Limb (tissue), 2 donors: ENCODE data around the gene RFX4.

Source experiments
- DNase-seq, 2 donors: peaks; one replicate each; pipeline ENCODE4 v3.0.0-alpha.2; 2016; ENCODE audit errors: extremely low spot score in 2 of 2

Gene RFX4

GRCh38 chr12:106646472-106646871 lies 63.7 kb downstream of the RFX4 start:
- DNase-seq = no peak

DNA sequence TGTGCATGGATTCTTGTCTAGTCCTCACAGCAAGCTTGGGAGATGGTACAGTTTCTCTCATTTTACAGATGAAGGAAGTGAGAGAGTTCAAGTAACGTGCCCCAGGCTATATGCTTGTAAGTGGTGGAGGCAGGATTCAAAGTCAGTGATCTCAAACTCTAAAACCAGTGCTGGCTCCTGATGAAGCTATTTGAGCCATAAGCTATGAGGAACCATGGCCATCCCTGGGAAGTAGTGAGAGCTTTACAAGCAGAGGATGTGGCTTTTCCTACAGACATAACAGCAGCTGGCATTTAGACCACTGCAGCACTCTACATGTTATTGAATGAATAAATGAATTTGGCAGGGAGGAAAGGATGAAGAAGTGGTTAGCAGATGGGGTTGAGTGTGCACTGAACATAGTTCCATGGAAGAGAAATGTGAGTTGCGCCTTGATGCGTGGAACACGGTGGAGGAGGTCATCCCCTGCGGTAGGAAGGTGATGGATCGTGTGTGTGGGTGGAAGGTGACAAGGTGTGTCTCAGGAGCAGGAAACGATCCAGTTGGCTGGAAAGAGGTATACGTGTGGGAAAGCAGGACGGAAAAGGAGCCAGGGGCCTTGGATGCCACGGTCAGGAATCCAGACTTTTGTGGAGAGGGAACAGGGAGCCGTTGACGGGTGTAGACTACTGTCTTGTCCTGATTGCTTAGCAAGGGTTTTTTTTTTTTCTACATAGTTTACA lies 65.2 kb downstream of the RFX4 start:
- no peak for DNase-seq

DNA sequence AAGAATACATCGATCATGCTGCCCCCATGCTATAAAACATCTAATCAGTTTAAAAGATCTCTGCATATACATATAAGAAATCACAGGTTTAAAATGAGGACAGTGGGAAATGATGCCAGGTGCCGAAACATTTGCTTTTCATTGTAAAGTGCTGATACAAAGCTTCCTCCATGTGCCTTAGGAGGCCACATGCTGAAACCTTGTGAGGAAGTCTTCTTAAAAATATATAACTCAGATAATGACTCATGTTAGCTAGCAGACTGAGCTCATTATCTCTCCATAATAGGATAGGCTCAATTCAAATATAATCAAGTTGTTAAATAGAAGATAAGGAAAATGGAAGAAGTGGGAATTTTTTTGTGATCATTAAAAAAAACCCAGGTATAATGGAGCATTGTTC lies 65.9 kb downstream of the RFX4 start:
- no peak for DNase-seq

GRCh38 chr12:106651552-106651951 lies 68.7 kb downstream of the RFX4 start:
- DNase-seq = no peak

- no peak for DNase-seq
Observed at GRCh38 chr12:106652510-106653015, 69.8 kb downstream of the RFX4 start.

DNA sequence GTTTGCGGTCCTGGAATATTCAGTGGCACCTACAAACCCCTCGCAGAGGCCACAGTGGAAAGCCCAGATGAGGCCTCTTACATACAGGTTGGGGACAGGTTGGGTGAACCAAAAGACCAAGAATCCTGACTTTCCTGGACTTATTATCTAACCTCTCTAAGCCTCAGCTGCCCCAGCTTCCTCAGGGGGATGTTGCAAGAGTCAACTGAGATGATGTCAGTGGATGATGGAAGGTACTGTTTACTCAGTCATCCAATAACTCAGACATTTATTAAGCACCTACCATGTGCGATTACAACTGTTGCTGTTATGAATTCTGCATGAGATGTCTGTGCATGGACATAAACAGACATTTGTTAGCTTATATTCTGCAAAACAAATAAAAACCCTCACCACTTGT lies 72.8 kb downstream of the RFX4 start:
- no peak for DNase-seq

DNA sequence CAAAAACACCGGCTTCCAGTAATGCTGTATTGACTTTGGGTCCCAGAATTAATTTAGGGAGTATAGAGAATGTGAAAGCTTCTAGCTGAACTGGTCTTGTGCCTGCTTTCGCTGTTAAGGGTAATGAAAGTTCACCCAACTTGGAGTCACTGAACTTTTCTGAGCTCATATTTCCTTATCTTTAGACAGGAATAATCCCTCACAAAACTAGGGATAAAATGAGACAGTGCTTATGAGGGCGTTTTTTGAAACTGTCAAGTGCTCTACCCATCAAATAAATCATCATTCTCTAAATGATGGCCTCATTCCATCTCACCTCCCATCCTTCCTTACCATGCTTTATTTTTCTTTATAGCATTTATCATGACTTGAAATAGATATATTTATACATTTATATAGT lies 74.7 kb downstream of the RFX4 start:
- no peak for DNase-seq

DNA sequence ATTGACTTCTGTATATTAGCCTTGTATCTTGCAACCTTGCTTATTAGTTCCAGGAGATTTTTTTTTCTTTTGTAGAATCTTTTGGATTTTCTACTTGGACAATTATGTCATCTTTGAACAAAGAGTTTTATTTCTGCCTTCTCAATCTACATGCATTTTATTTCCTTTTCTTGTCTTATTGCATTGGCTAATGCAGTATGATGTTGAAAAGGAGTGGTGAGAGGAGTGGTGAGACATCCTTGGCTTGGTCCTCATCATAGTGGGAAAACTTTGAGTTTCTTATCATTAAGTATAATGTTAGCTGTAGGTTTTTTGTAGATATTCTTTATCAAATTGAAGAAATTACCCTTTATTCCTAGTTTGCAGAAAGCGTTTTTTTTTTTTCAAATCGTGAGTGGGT lies 80.6 kb downstream of the RFX4 start:
- DNase-seq = no peak

GRCh38 chr12:106669216-106669615 lies 86.4 kb downstream of the RFX4 start:
- DNase-seq = no peak

- no peak for DNase-seq
Observed at GRCh38 chr12:106670131-106670530, 87.3 kb downstream of the RFX4 start.

DNA sequence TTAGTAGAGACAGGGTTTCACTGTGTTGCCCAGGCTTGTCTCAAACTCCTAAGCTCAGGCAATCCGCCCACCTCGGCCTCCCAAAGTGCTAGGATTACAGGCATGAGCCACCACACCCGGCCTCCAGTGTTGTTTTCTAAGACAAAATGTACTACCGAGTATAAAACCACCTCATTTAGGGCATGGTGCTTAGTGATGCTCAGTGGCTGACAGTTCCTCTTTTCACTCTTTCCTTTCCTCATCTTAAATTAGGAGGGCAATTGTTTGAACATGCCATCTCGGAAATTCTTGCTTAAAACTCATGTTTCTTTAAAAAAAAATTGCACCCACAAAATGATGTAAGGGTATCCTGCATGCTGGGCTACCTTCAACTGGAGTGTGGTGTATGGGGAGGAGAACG lies 89.0 kb downstream of the RFX4 start:
- no peak for DNase-seq

DNA sequence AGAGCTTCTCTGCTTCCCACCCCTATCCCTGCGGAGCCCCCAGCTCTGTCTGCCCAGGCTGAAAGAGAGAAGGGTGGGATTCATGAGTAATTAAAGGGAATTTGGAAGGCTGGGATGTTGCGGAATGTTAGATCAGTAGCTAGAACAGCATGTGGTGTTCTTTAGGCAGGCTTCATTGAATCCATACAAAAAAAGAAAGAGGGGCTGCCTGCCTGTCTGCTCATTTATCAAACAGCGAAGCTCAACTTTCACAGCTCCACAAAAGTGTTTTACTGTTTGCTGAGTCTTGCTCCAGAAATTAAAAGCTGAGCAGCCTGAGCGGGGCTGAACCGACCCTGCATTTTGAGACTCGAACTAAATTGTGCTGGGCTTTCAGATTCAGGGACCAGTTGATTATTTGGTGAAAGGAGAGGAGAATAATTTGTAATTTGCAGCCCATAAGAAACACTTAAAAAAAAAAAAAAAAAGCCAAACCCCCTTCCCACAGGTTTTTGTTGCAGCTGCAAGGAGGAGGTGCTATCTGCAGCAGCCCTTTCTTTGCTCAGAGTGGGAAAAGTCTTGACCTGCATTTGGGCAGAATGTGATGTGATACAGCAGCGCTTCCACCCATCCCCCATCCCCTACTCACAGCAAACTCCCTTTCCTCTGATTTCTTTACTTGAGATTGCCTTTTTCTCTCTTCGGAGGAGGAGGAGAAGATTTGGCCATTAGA lies 89.7 kb downstream of the RFX4 start:
- peak in 1 of 2 donors; percentile 2 for DNase-seq

- peak; percentile 7 to 61 for DNase-seq
Observed at GRCh38 chr12:106673141-106673540, 90.3 kb downstream of the RFX4 start.

- DNase-seq = no peak
Observed at GRCh38 chr12:106675651-106676435, 93.0 kb downstream of the RFX4 start.

DNA sequence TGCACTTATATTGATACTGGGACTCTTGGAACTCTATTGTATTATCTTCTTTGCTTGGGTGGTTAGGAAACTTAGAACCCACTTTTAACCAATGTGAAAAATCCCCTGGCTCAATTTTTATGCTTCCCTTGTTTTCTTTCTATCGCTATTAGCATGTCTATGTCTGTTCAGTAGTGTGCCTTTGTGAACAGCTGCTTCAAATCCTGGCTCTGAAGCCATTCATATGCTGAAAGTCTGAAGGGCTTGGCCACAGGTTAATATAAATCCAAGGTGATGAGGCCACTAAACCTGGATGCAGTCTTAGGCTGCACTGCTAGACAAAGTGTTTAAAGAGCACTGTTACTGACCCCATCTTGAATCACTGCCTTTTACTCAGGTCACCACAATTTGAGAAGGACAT lies 96.8 kb downstream of the RFX4 start:
- no peak for DNase-seq

GRCh38 chr12:106680280-106680679 lies 97.5 kb downstream of the RFX4 start:
- DNase-seq = no peak

- no peak for DNase-seq
Observed at GRCh38 chr12:106681210-106681609, 98.4 kb downstream of the RFX4 start.

DNA sequence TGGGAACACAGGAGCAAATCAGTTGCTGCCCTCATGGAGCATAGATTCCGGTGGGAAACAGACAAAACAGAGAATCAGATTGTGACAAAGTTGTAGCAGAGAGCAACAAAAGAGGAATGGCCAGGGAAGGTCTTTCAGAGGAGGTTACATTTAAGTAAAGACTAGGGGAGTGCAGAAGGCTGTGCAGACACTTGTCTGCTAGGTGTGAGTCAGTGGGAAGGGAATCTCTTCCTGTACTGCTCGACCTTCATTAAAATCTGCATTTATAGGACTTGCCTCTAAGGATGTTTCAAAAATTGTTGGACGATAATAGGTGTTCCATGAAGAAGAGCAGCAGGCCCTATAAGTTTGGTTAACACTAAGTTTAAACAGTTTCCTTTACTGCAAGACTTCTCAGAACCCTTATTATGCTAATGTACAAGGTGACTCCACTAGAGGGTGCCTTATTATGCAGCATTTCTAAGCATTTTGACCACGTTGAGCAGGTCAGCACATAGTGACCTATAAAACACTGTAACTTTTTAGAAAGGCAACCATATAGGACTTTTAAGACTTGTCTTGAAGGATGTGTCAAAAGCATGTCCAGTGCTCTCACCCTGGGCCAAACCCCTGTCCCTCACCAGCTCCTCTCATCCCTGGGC lies 99.9 kb downstream of the RFX4 start:
- DNase-seq = no peak

DNA sequence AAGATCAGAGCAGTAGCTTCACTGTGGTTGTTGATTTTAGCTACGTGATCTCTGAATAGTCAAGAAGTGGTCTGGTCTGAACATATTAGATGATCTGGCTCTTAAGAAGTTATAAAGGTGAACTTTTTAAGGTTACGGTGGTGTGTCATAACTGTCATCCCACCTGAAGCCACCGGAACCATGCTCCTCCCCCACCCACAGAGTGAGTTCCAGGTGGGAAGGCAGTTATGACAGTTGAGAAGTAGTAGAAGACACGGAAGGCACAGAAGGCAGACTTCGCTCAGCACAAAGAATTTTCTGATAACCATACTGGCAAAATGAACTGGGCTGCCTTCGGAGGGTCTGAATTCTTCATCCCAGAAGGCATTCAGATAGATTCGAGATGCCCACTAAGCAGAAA lies 101.7 kb downstream of the RFX4 start:
- no peak for DNase-seq

- no peak for DNase-seq
Observed at GRCh38 chr12:106685381-106685780, 102.6 kb downstream of the RFX4 start.

DNA sequence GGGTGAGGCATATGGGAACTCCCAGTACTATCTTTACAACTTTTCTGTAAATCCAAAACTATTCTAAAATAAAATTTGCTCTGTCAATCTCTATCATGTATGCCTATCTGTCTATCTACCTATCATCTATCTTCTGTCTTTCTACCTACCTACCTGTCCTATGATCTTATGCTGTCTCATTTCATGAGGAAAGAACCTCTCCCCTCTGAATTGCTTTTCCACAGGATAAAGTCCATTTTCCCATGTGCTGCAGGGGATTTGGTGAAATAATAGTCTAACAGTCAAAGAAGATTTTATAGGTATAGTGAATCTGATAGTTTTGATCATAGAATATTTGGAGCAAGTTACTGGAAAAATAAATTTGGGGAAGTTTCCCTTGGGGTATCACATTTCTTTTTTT lies 104.9 kb downstream of the RFX4 start:
- no peak for DNase-seq
